Measurements from ENCODE around the gene ZSWIM8. TPM values are rescaled to one million over a fixed set of nuclear protein-coding genes. Genes with fewer than 3 reads are reported as not detected.
A peak's percentile ranks its signal among the peaks of the same experiment; 100 is the strongest.

ZSWIM8 gene
- total RNA-seq, 1 donor from 2014 or later, result 30.5 TPM

DNA sequence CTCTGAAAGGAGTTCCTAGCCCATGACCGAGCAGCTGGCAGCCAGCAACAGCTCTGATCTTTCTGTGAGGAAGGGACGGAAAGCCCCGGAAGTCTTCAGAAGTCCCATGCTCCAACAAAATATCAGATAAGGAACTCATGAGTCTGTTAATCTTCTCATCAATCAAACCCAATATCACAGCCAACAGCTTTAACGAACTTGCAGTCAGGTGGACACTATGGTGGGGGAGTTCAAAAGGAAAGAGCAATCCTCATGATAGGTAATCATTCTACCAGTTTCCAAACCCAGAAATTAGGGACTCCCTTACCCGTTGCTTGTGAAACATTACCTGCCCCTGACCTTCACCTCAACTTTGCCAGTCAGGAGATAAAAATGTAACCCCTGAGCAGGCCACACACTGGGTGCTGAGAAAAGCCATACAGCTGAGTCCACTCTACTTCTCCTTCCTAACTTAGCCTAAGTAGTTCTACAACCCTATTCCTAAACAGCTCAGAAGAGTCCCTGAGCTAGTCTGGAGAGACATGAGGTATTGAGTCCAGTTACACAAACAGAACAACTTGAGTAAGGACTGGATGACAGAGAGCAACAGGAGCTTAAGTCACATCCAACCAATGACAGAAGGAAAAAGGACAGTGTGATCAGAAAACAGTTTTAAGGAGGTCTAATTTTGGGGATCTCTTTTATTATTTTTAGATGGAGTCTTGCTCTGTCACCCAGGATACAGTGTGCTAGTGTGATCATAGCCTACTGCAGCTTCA is 23.8 kb downstream of the ZSWIM8 start:
- Mint-ChIP-seq H3K4me3 (peak overlapping the region; percentile 50), H3K27me3 (ENCODE audit: insufficient read depth, low read depth) (peaks cover 8% of the 10 kb centered on the region), H3K27ac (no peak overlapping the region), H3K4me1 (peaks cover 17% of the 10 kb centered on the region), H3K36me3 (peaks cover 23% of the 10 kb centered on the region), H3K9me3 (no peaks in the 10 kb centered on the region)
- H4K20me1 ChIP-seq (ENCODE audit: low read depth), result peaks cover 19% of the 10 kb centered on the region
- H3K4me1 ChIP-seq, result peaks cover 16% of the 10 kb centered on the region
- DNase-seq (ENCODE audit: low spot score), result no peak
- H3K9ac ChIP-seq, result no peak overlapping the region
- H2AFZ ChIP-seq (replicated peaks), result no peak overlapping the region
- no peaks in the 10 kb centered on the region for H3K27me3 ChIP-seq
- no peak overlapping the region for H3K4me3 ChIP-seq
- no peaks in the 10 kb centered on the region for H3K36me3 ChIP-seq
- TF ChIP-seq EZH2phosphoT487 (IDR thresholded peaks at IDR 0.05), result no peak
- TF ChIP-seq EZH2 (IDR thresholded peaks at IDR 0.05), result no peak
- TF ChIP-seq, protein P1, sequence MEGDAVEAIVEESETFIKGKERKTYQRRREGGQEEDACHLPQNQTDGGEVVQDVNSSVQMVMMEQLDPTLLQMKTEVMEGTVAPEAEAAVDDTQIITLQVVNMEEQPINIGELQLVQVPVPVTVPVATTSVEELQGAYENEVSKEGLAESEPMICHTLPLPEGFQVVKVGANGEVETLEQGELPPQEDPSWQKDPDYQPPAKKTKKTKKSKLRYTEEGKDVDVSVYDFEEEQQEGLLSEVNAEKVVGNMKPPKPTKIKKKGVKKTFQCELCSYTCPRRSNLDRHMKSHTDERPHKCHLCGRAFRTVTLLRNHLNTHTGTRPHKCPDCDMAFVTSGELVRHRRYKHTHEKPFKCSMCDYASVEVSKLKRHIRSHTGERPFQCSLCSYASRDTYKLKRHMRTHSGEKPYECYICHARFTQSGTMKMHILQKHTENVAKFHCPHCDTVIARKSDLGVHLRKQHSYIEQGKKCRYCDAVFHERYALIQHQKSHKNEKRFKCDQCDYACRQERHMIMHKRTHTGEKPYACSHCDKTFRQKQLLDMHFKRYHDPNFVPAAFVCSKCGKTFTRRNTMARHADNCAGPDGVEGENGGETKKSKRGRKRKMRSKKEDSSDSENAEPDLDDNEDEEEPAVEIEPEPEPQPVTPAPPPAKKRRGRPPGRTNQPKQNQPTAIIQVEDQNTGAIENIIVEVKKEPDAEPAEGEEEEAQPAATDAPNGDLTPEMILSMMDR (IDR thresholded peaks at IDR 0.05), result no peak
- peaks cover 14% of the 10 kb centered on the region for H3F3A ChIP-seq (ENCODE audit: low read depth)
- no peak overlapping the region for H3K4me2 ChIP-seq
- no peak overlapping the region for H3K27ac ChIP-seq
- H3K79me2 ChIP-seq (ENCODE audit: low read depth), result peaks cover 8% of the 10 kb centered on the region
- H3K9me3 ChIP-seq (ENCODE audit: low read depth), result no peaks in the 10 kb centered on the region

DNA sequence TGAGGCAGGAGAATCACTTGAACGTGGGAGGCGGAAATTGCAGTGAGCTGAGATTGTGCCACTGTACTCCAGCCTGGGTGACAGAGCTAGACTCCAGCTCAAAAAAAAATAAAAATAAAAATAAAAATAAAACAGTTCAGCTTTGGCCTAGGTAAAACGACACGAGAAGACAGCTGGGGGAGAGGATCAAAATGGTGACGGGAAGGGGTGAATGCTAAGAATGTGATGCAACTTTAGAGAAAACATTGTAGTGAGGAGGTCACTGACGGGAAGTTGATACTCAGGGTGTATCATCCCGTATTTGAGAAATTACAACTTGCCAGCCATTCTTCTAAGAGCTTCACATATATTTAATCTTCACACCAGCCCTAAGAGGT is 24.9 kb downstream of the ZSWIM8 start:
- H3K36me3 ChIP-seq, result no peaks in the 10 kb centered on the region
- H3K9ac ChIP-seq, result no peak overlapping the region
- H4K20me1 ChIP-seq (ENCODE audit: low read depth), result peaks cover 19% of the 10 kb centered on the region
- H3K4me2 ChIP-seq, result peak overlapping the region; percentile 81
- H3K27ac ChIP-seq, result no peak overlapping the region
- H3K27me3 ChIP-seq, result no peaks in the 10 kb centered on the region
- peaks cover 16% of the 10 kb centered on the region for H3K4me1 ChIP-seq
- TF ChIP-seq, protein P1 (IDR thresholded peaks at IDR 0.05), result no peak
- TF ChIP-seq EZH2 (IDR thresholded peaks at IDR 0.05) (no peak), EZH2phosphoT487 (IDR thresholded peaks at IDR 0.05) (no peak)
- peaks cover 8% of the 10 kb centered on the region for H3K79me2 ChIP-seq (ENCODE audit: low read depth)
- peaks cover 14% of the 10 kb centered on the region for H3F3A ChIP-seq (ENCODE audit: low read depth)
- no peak overlapping the region for H2AFZ ChIP-seq (replicated peaks)
- H3K9me3 Mint-ChIP-seq, result no peaks in the 10 kb centered on the region
- no peaks in the 10 kb centered on the region for H3K9me3 ChIP-seq (ENCODE audit: low read depth)
- H3K27me3 Mint-ChIP-seq (ENCODE audit: insufficient read depth, low read depth), result peaks cover 5% of the 10 kb centered on the region
- peak overlapping the region; percentile 13 for H3K27ac Mint-ChIP-seq
- peak overlapping the region; percentile 73 for H3K4me3 ChIP-seq
- H3K4me1 Mint-ChIP-seq, result peaks cover 17% of the 10 kb centered on the region
- H3K4me3 Mint-ChIP-seq, result peak overlapping the region; percentile 92
- H3K36me3 Mint-ChIP-seq, result peaks cover 22% of the 10 kb centered on the region
- DNase-seq (ENCODE audit: low spot score), result no peak

GRCh38 chr10:73810735-73811465 is 25.5 kb downstream of the ZSWIM8 start:
- Histone ChIP-seq H3F3A (ENCODE audit: low read depth) (peaks cover 14% of the 10 kb centered on the region), H3K27ac (no peak overlapping the region), H3K4me1 (peaks cover 16% of the 10 kb centered on the region), H3K9me3 (ENCODE audit: low read depth) (no peaks in the 10 kb centered on the region), H3K4me2 (peak overlapping the region; percentile 81), H3K4me3 (peak overlapping the region; percentile 73), H3K79me2 (ENCODE audit: low read depth) (peaks cover 8% of the 10 kb centered on the region), H3K36me3 (no peaks in the 10 kb centered on the region), H3K27me3 (no peaks in the 10 kb centered on the region), H3K9ac (peak overlapping the region; percentile 87), H2AFZ (replicated peaks) (peak overlapping the region; percentile 88), H4K20me1 (ENCODE audit: low read depth) (peaks cover 19% of the 10 kb centered on the region)
- H3K4me1 Mint-ChIP-seq, result peaks cover 17% of the 10 kb centered on the region
- TF ChIP-seq, protein P1 (IDR thresholded peaks at IDR 0.05), result no peak
- TF ChIP-seq EZH2 (IDR thresholded peaks at IDR 0.05) (no peak), EZH2phosphoT487 (IDR thresholded peaks at IDR 0.05) (no peak)
- H3K27ac Mint-ChIP-seq, result peak overlapping the region; percentile 13
- H3K27me3 Mint-ChIP-seq (ENCODE audit: insufficient read depth, low read depth), result peaks cover 5% of the 10 kb centered on the region
- H3K36me3 Mint-ChIP-seq, result peaks cover 19% of the 10 kb centered on the region
- DNase-seq (ENCODE audit: low spot score), result peak; percentile 61
- no peaks in the 10 kb centered on the region for H3K9me3 Mint-ChIP-seq
- peak overlapping the region; percentile 92 for H3K4me3 Mint-ChIP-seq
